HG03139 (cell line): ENCODE data around the gene MTOR.
A peak's percentile ranks its signal among the peaks of the same experiment; 100 is the strongest.
"Not testable (repeated sequence)": the region's sequence is repeated elsewhere in the genome, so short reads cannot be mapped to it uniquely, and the experiment has no call there.

Experiments
- ATAC-seq: cut with Tn5 transposase; IDR thresholded peaks from one replicate; pipeline ENCODE4 v1.9.1; 2021; ENCODE audit not compliant: unreplicated experiment

Gene MTOR

GRCh38 chr1:11280719-11281376 lies 18.5 kb upstream of the MTOR start:
- no peak for ATAC-seq

DNA sequence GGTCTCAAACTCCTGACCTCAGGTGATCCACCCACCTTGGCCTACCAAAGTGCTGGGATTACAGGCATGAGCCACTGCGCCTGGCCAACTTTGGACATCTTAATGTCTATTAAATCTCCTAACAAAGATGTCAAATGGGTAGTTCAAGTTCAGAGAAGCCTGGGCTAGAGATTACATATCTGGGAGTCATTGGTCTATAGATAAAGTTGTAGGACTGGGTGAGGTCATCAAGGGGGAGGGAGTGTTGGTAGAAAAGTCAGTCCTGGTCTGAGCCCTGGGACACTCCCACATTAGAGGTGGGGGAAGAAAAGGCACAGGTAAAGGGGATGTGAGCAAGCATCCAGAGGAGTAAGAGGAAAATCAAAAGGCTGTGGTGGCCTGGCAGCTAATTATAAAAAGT lies 17.3 kb upstream of the MTOR start:
- no peak for ATAC-seq

DNA sequence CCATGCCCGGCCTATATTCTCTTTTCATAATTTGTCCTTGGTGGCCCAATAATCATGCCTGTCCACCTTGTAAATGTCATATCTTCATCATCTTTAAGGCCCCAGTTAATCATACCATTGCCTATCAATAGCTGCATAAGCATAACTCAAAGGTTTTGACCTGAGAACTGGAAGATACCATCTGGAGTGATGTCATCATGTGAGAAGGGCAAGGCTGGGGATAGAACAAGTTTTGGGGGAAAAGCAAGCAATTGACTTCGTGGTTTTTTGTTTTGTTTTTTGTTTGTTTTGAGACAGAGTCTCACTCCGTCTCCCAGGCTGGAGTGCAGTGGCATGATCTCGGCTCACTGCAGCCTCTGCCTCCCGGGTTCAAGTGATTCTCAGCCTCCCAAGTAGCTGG lies 16.8 kb upstream of the MTOR start:
- ATAC-seq = no peak

GRCh38 chr1:11273595-11274234 lies 11.4 kb upstream of the MTOR start:
- no peak for ATAC-seq

GRCh38 chr1:11272832-11273594 lies 10.7 kb upstream of the MTOR start, which contains the start of gene UBIAD1:
UBIAD1 (plus strand) TSS chr1:11273198; CDS start chr1:11273532, 334 bp downstream.
- ATAC-seq = peak; percentile 79

GRCh38 chr1:11272544-11272831 lies 10.1 kb upstream of the MTOR start:
- no peak for ATAC-seq

- ATAC-seq = not testable (repeated sequence)
Measured at GRCh38 chr1:11267350-11268337, 5.3 kb upstream of the MTOR start.

GRCh38 chr1:11266268-11267074 lies 4.1 kb upstream of the MTOR start:
- ATAC-seq = no peak

DNA sequence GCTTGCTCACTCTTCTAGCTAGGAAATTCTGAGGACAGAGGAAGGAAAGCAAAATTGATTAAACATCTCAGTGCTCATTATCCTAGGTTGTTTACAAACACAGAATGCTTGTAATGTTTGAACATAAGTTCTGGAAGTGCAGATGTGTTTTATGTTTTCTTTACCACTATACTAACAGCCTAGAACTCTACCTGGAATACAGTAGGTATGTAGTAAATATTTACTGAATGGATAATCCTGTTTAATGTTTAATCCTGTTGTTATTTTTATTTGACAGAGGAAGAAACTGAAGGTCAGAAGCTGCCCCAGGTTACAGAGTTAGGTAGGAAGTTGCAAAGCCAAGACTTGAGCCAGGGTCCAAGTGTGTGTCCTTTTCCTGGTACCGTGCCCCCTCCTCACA lies 6.1 kb downstream of the MTOR start:
- ATAC-seq = no peak

DNA sequence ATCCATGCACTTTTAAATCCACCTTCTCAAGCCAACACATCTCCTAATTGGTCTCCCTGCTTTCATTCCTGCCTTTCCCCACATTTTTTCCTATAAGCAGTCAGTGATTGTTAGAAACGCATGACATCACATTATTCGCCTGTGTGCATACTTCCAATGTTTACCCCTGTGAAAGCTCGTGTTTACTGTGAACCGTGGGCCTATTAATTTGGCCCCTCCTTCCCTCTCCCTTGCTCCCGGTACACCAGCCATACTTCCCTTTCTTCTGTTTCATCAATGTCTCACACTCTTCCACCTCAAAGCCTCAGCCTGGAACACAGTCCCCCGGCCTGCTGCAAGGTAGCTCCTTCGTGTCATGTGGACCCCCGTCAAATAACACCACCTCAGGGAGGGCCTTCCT lies 9.1 kb downstream of the MTOR start:
- ATAC-seq = no peak

GRCh38 chr1:11252538-11252937 lies 9.8 kb downstream of the MTOR start:
- no peak for ATAC-seq

DNA sequence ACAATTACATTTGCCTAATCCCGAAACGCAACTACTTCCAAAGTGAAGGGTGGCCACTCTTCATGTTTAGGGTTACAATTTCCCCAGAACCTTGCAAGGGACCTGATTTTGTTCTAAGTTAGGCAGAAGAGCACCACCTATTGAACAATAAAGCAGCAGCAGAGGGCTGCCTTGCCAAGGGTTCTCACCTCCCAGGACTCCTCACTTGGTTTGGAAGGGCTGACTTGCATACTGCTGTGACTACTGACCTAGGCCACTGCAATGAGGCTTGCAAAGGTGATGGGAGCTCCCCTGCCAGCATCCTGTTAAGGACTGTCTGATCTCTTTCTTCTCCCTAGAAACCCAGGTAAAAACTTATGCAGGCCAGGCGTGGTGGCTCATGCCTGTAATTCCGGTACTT lies 14.2 kb downstream of the MTOR start:
- ATAC-seq = no peak

- ATAC-seq = no peak
Measured at GRCh38 chr1:11245904-11246719, 16.2 kb downstream of the MTOR start.

- ATAC-seq = no peak
Measured at GRCh38 chr1:11245248-11245647, 17.1 kb downstream of the MTOR start.

DNA sequence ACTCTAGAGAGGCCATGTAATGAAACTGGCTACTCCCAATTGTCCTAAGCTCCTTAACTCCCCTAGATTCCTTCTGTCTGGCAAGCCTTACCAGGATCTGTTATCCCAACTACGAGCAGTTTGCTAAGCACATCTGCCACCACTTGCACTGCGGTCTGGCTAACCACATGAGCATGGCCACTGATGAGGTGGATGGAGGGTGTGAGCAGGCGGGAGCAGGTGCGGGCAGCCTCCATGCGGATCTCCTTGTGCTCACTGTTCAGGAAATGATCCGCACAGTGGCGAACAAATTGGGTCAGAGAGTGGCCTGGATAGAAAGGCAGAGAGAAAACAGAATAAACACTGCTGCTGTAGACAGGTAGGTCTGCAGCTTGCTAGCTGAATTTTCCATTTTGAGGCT lies 24.0 kb downstream of the MTOR start:
- ATAC-seq = no peak

GRCh38 chr1:11237356-11237755 lies 25.0 kb downstream of the MTOR start:
- no peak for ATAC-seq

DNA sequence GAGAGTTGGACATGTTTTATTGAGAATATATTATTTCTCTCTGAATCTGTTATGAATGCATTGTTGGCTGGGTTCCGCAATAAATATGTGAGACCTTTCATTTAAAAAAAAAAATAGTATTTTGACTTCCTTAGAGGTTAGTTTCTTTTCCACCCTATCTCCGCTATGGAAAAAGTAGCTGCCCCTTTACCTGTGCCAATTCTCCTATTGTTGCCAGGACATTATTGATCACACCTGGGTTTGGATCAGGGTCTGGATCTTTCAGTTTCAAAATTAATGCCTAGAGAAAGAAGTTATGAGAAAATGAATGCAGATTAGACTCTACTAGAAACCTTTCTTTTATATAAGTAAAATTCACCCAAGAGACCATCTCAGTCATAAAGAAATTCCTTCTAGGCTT lies 29.1 kb downstream of the MTOR start:
- no peak for ATAC-seq

DNA sequence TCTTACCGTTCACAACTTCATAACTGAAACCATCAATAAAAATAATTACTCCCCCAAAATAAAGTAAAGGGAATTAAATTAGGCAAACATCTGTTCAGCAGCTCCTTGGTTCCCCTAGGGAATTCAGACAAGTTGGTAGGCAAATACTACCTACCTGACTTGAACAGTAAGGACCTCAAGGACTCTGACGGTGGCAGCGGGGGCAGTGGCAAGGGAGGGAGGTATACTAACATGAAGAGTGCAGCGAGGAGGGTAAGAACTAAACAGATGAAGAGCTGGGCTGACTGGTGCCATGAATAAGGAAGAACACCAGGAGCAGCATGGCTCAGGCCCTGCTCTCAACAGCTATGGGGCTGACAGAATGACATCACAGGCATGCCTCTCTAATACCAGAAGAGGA lies 33.1 kb downstream of the MTOR start:
- ATAC-seq = no peak
